Ascending aorta (tissue), 2 donors: ENCODE data around the gene CSNK2A3. TPM values are rescaled to one million over a fixed set of nuclear protein-coding genes. Genes with fewer than 3 reads are reported as not detected.

Experiments used
- DNase-seq, 2 donors: peaks; one replicate each; pipeline ENCODE4 v3.0.0-alpha.2; 2019; ENCODE audit warnings: low spot score in 2 of 2
- H3K27ac ChIP-seq, 2 donors: fragments of 200-600 bp; sonication (generic); one replicate each; pipeline ENCODE4 v1.5.1; 2016 to 2017; ENCODE audit warnings: mild to moderate bottlenecking in 1 of 2
- H3K27me3 ChIP-seq: fragments of 200-600 bp; sonication (generic); one replicate; pipeline ENCODE4 v1.5.1; 2017
- H3K36me3 ChIP-seq, 2 donors: fragments of 200-600 bp; sonication (generic); one replicate each; pipeline ENCODE4 v1.5.1; 2016
- H3K4me1 ChIP-seq, 2 donors: fragments of 200-600 bp; sonication (generic); one replicate each; pipeline ENCODE4 v1.5.1; 2016 to 2017; ENCODE audit warnings: mild to moderate bottlenecking in 1 of 2
- H3K4me3 ChIP-seq, 2 donors: fragments of 200-600 bp; sonication (generic); one replicate each; pipeline ENCODE4 v1.5.1; 2016 to 2017; ENCODE audit warnings: mild to moderate bottlenecking in 1 of 2
- H3K9me3 ChIP-seq, 2 donors: fragments of 200-600 bp; sonication (generic); one replicate each; pipeline ENCODE4 v1.5.1; 2016
- CTCF ChIP-seq, 3 experiments: fragments of 200-600 bp in 2 of 3; fragments of 450-650 bp in 1 of 3; sonication (generic) in 2 of 3; IDR thresholded peaks; one replicate each; pipeline ENCODE4 v1.5.1; 2016 to 2019; ENCODE audit warnings: antibody characterized with exemption in 3 of 3, mild to moderate bottlenecking in 1 of 3, moderate library complexity in 1 of 3
- intact Hi-C: fragments of 100-400 bp; cut with DNase I; formaldehyde crosslinking; loops from one replicate; pipeline ENCODE4 v1.15.1; 2023
- total RNA-seq: library from RNA; depleted of rRNA; stranded (reverse); fragments of >200 nt; gene quantifications from one replicate; pipeline ENCODE4 v1.1.0, GENCODE V29; 2016

CSNK2A3 gene
- total RNA-seq, 1 donor from 2014 or later, result 0.53 TPM

- peaks cover 0 to 3% of the 10 kb centered on the region in 2 donors for H3K4me1 ChIP-seq
- TF ChIP-seq CTCF (IDR thresholded peaks at IDR 0.05), result no peak
- H3K4me3 ChIP-seq, result no peak overlapping the region
- intact Hi-C loops, result no loop called here
- no peak overlapping the region for H3K27ac ChIP-seq
- H3K27me3 ChIP-seq, result no peaks in the 10 kb centered on the region
- DNase-seq, result no peak
- no peaks in the 10 kb centered on the region for H3K9me3 ChIP-seq
- peaks cover 0 to 1% of the 10 kb centered on the region in 2 donors for H3K36me3 ChIP-seq
These were observed 17.9 kb upstream of the CSNK2A3 start for GRCh38 chr11:11370962-11371303.

- Histone ChIP-seq H3K4me1 (peaks cover 0 to 3% of the 10 kb centered on the region in 2 donors), H3K4me3 (no peak overlapping the region), H3K27me3 (no peaks in the 10 kb centered on the region), H3K27ac (no peak overlapping the region), H3K9me3 (no peaks in the 10 kb centered on the region), H3K36me3 (peaks cover 0 to 4% of the 10 kb centered on the region in 2 donors)
- no peak for DNase-seq
- TF ChIP-seq CTCF (IDR thresholded peaks at IDR 0.05), result no peak
- intact Hi-C loops, result no loop called here
These were observed 17.4 kb upstream of the CSNK2A3 start for GRCh38 chr11:11370255-11370961.

GRCh38 chr11:11366793-11367192 lies 13.7 kb upstream of the CSNK2A3 start:
- intact Hi-C loops, result no loop called here
- no peak overlapping the region for H3K27ac ChIP-seq
- H3K9me3 ChIP-seq, result no peaks in the 10 kb centered on the region

GRCh38 chr11:11363674-11364073 lies 10.6 kb upstream of the CSNK2A3 start:
- Histone ChIP-seq H3K9me3 (no peaks in the 10 kb centered on the region), H3K27ac (no peak overlapping the region), H3K27me3 (no peaks in the 10 kb centered on the region), H3K36me3 (peaks cover 0 to 7% of the 10 kb centered on the region in 2 donors), H3K4me1 (no peaks in the 10 kb centered on the region), H3K4me3 (no peak overlapping the region)
- no peak for DNase-seq
- no peak for TF ChIP-seq CTCF (IDR thresholded peaks at IDR 0.05)
- intact Hi-C loops, result no loop called here

More at GRCh38 chr11:11366793-11367192, 13.7 kb upstream of the CSNK2A3 start:
- Histone ChIP-seq H3K27me3 (no peaks in the 10 kb centered on the region), H3K4me1 (peaks cover 0 to 3% of the 10 kb centered on the region in 2 donors), H3K4me3 (no peak overlapping the region), H3K36me3 (peaks cover 0 to 7% of the 10 kb centered on the region in 2 donors)
- DNase-seq, result no peak
- no peak for TF ChIP-seq CTCF (IDR thresholded peaks at IDR 0.05)

GRCh38 chr11:11359611-11360010 lies 6.6 kb upstream of the CSNK2A3 start:
- TF ChIP-seq CTCF (IDR thresholded peaks at IDR 0.05), result no peak
- no peak for DNase-seq
- Histone ChIP-seq H3K27me3 (no peaks in the 10 kb centered on the region), H3K4me3 (no peak overlapping the region), H3K9me3 (no peaks in the 10 kb centered on the region), H3K36me3 (no peaks in the 10 kb centered on the region), H3K4me1 (no peaks in the 10 kb centered on the region), H3K27ac (no peak overlapping the region)
- intact Hi-C loops, result no loop called here
